Thyroid gland (tissue), 4 donors: ENCODE results near the gene BCAT1. TPM values are rescaled to one million over a fixed set of nuclear protein-coding genes. Genes with fewer than 3 reads are reported as not detected.

ENCODE experiments used
- DNase-seq, 2 donors: peaks; one replicate each; pipeline ENCODE4 v3.0.0-alpha.2; 2019
- H3K27ac ChIP-seq, 3 donors: fragments of 200-600 bp; sonication (generic); 1 replicate in 2 of 3; 2 replicates in 1 of 3; pipeline ENCODE4 v1.5.1; 2016 to 2019; ENCODE audit warnings: mild to moderate bottlenecking in 1 of 3, moderate library complexity in 1 of 3
- H3K27me3 ChIP-seq: fragments of 200-600 bp; sonication (generic); one replicate; pipeline ENCODE4 v1.5.1; 2019
- H3K36me3 ChIP-seq, 2 donors: fragments of 200-600 bp; sonication (generic); one replicate each; pipeline ENCODE4 v1.5.1; 2016 to 2019
- H3K4me1 ChIP-seq, 2 donors: fragments of 200-600 bp; sonication (generic); one replicate each; pipeline ENCODE4 v1.5.1; 2017 to 2019
- H3K4me3 ChIP-seq, 3 donors: fragments of 200-600 bp; sonication (generic); replicated peaks in 1 of 3; 1 replicate in 2 of 3; 2 replicates in 1 of 3; pipeline ENCODE4 v1.5.1; 2016; ENCODE audit warnings: mild to moderate bottlenecking in 1 of 3
- H3K9me3 ChIP-seq: fragments of 200-600 bp; sonication (generic); one replicate; pipeline ENCODE4 v1.5.1; 2017
- CTCF ChIP-seq, 6 experiments: fragments of 200-600 bp in 3 of 6; fragments of 450-650 bp in 3 of 6; sonication (generic) in 3 of 6; IDR thresholded peaks; one replicate each; pipeline ENCODE4 v1.5.1; 2016 to 2019; ENCODE audit warnings: antibody characterized with exemption in 6 of 6, mild to moderate bottlenecking in 2 of 6, inconsistent platforms in 1 of 6, moderate library complexity in 1 of 6
- POLR2A ChIP-seq, 2 donors: fragments of 450-650 bp; IDR thresholded peaks; one replicate each; pipeline ENCODE4 v1.6.1; 2017; ENCODE audit warnings: antibody characterized with exemption in 2 of 2, mild to moderate bottlenecking in 2 of 2, moderate library complexity in 1 of 2
- WGBS, 2 donors: methylation state at CpG; one replicate each; pipeline ENCODE4 v1.1.5; 2017; 5-methylcytosine and 5-hydroxymethylcytosine counted together
- intact Hi-C: fragments of 100-400 bp; cut with DNase I; formaldehyde crosslinking; loops from one replicate; pipeline ENCODE4 v1.15.1; 2023
- total RNA-seq, 4 donors: library from RNA; depleted of rRNA; stranded (reverse); fragments of >200 nt; gene quantifications; one replicate each; pipeline ENCODE4 v1.2.3, GENCODE V29; 2016

Gene BCAT1
- total RNA-seq, 4 donors from 2014 or later, result 3.8 to 49.1 (median 13.2) TPM

GRCh38 chr12:24905431-24905830 is 43.5 kb downstream of the BCAT1 start:
- no peak for DNase-seq
- TF ChIP-seq POLR2A (IDR thresholded peaks at IDR 0.05) (no peak), CTCF (IDR thresholded peaks at IDR 0.05) (no peak)
- no peaks in the 10 kb centered on the region for H3K27me3 ChIP-seq
- no peak overlapping the region for H3K4me3 ChIP-seq
- intact Hi-C loops, result no loop called here
- no peaks in the 10 kb centered on the region for H3K36me3 ChIP-seq
- no peaks in the 10 kb centered on the region for H3K9me3 ChIP-seq
- WGBS, 2 donors, result 63 to 85% methylated on average over 2 of the region's 2 CpGs
- peaks cover 5 to 11% of the 10 kb centered on the region in 2 donors for H3K4me1 ChIP-seq
- no peak overlapping the region for H3K27ac ChIP-seq

GRCh38 chr12:24904871-24905270 is 44.0 kb downstream of the BCAT1 start:
- Histone ChIP-seq H3K27me3 (no peaks in the 10 kb centered on the region), H3K4me3 (no peak overlapping the region), H3K4me1 (peaks cover 5 to 11% of the 10 kb centered on the region in 2 donors), H3K36me3 (no peaks in the 10 kb centered on the region), H3K27ac (no peak overlapping the region), H3K9me3 (no peaks in the 10 kb centered on the region)
- TF ChIP-seq POLR2A (IDR thresholded peaks at IDR 0.05) (no peak), CTCF (IDR thresholded peaks at IDR 0.05) (no peak)
- intact Hi-C loops, result no loop called here
- no peak for DNase-seq
- 93 to 100% methylated on average over 1 of the region's 1 CpG for WGBS, 2 donors

- DNase-seq, result no peak
- no peaks in the 10 kb centered on the region for H3K36me3 ChIP-seq
- H3K4me1 ChIP-seq, result peaks cover 5 to 11% of the 10 kb centered on the region in 2 donors
- H3K27ac ChIP-seq, result peak overlapping the region in 1 of 3 donors; percentile 13
- 30 to 38% methylated on average over 25 of the region's 25 CpGs for WGBS, 2 donors
- no peaks in the 10 kb centered on the region for H3K9me3 ChIP-seq
- no peaks in the 10 kb centered on the region for H3K27me3 ChIP-seq
- TF ChIP-seq CTCF (IDR thresholded peaks at IDR 0.05) (no peak), POLR2A (IDR thresholded peaks at IDR 0.05) (no peak)
- peak overlapping the region in 2 of 3 donors; percentile 6 to 51 for H3K4me3 ChIP-seq
- intact Hi-C loops, result no loop called here
Observed at GRCh38 chr12:24903329-24904088, 45.4 kb downstream of the BCAT1 start.

GRCh38 chr12:24902511-24903328 is 46.2 kb downstream of the BCAT1 start:
- H3K27ac ChIP-seq, result peak overlapping the region in 1 of 3 donors; percentile 13
- 4 to 8% methylated on average over 33 to 51 of the region's 74 CpGs for WGBS, 2 donors
- H3K9me3 ChIP-seq, result no peaks in the 10 kb centered on the region
- intact Hi-C loops, result no loop called here
- peak overlapping the region in 2 of 3 donors; percentile 6 to 51 for H3K4me3 ChIP-seq
- DNase-seq, result peak in 1 of 2 donors; percentile 27
- peaks cover 5 to 11% of the 10 kb centered on the region in 2 donors for H3K4me1 ChIP-seq
- no peaks in the 10 kb centered on the region for H3K36me3 ChIP-seq
- TF ChIP-seq POLR2A (IDR thresholded peaks at IDR 0.05), result no peak
- TF ChIP-seq CTCF (IDR thresholded peaks at IDR 0.05), result no peak
- no peaks in the 10 kb centered on the region for H3K27me3 ChIP-seq
